ENCODE measurements around the gene SAPCD2.

The SAPCD2 gene

DNA sequence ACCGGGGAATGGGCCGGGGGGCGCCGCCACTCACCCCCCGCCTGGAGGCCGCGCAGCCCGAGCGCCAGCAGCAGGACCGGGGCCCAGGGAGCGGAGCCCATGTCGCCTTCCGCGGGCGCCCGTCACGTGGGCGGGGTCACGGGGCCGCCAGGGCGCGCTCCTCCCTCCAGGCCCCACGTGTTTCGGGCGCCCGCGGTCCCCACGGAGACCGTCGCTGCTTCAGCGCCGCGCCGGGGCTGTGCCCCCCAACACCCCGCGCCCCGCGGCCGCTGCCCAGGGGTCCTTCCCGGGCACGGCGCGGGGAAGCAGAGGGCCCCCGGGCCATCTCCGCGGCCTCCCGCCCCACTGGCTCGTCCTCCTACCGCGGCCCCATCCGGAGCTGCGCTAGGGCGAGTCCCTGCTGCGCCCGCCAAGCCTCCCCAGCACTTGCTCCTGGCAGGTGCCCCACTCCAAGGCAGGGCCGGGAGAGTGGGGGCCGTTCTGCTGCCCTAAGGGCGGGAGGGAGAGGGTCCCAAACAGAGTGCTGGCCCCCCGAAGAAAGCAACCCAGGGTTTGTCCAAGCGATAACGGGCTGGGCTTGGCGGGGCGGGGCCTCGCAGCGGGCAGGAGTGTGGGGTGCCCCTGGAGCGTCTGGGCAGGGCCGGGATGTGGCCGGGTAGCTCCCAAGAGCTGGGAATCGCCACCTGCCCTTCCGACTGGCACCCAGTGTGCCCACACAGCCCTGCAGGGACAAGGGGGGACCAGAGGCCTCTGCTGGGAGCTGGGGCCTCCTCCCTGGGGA is 44.4 kb upstream of the SAPCD2 start, which contains the start of gene DPP7:
DPP7 (minus strand) TSS at position 121 of the 781 bp plus-strand sequence; CDS start at position 101, 20 bp downstream.
- DNase-seq (ENCODE audit: extremely low spot score), result no peak
- CTCF ChIA-PET, result no interaction called here
- TF ChIP-seq TARDBP (IDR thresholded peaks at IDR 0.05), result no peak
- TF ChIP-seq L3MBTL2 (conservative IDR thresholded peaks at IDR 0.05), result no peak
- TF ChIP-seq FOXA1 (IDR thresholded peaks at IDR 0.05), result no peak
- no peak for TF ChIP-seq BHLHE40 (IDR thresholded peaks at IDR 0.05; ENCODE audit: borderline replicate concordance)
- TF ChIP-seq ARNT (IDR thresholded peaks at IDR 0.05), result no peak
- no peak for TF ChIP-seq FOXK2 (IDR thresholded peaks at IDR 0.05)
- TF ChIP-seq ZNF384 (IDR thresholded peaks at IDR 0.05), result no peak
- TF ChIP-seq HDGF (IDR thresholded peaks at IDR 0.05; ENCODE audit: borderline replicate concordance), result no peak
- TF ChIP-seq FOXM1 (IDR thresholded peaks at IDR 0.05; ENCODE audit: borderline replicate concordance), result no peak
- TF ChIP-seq LEF1 (IDR thresholded peaks at IDR 0.05; ENCODE audit: borderline replicate concordance), result no peak
- TF ChIP-seq ELF4 (IDR thresholded peaks at IDR 0.05), result no peak
- TF ChIP-seq CTBP1 (IDR thresholded peaks at IDR 0.05; ENCODE audit: borderline replicate concordance), result no peak
- TF ChIP-seq, protein P1, sequence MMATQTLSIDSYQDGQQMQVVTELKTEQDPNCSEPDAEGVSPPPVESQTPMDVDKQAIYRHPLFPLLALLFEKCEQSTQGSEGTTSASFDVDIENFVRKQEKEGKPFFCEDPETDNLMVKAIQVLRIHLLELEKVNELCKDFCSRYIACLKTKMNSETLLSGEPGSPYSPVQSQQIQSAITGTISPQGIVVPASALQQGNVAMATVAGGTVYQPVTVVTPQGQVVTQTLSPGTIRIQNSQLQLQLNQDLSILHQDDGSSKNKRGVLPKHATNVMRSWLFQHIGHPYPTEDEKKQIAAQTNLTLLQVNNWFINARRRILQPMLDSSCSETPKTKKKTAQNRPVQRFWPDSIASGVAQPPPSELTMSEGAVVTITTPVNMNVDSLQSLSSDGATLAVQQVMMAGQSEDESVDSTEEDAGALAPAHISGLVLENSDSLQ (IDR thresholded peaks at IDR 0.05), result no peak
- POLR2A ChIA-PET, result no interaction called here

DNA sequence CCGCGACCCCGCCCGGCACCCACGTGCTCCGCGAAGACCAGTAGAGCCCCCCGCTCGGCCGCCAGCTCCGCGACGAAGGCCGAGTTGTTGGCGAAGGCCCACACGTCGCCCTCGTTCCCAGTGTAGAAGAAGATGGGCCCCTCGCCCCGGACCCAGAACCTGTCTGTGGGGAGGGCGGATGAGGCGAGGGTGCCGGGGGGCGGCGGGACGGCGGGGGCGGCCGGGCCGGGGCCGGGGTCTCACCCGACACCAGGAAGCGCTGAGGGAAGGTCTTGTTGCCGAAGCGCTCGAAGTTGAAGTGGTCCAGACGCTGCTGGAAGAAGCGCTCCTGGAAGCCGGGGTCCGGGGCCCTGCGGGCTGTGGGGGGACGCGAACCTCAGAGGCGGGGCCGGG is 43.9 kb upstream of the SAPCD2 start:
- ChIA-PET POLR2A (no interaction called here), CTCF (no interaction called here)
- DNase-seq (ENCODE audit: extremely low spot score), result no peak
- TF ChIP-seq CTBP1 (IDR thresholded peaks at IDR 0.05; ENCODE audit: borderline replicate concordance), result no peak

DNA sequence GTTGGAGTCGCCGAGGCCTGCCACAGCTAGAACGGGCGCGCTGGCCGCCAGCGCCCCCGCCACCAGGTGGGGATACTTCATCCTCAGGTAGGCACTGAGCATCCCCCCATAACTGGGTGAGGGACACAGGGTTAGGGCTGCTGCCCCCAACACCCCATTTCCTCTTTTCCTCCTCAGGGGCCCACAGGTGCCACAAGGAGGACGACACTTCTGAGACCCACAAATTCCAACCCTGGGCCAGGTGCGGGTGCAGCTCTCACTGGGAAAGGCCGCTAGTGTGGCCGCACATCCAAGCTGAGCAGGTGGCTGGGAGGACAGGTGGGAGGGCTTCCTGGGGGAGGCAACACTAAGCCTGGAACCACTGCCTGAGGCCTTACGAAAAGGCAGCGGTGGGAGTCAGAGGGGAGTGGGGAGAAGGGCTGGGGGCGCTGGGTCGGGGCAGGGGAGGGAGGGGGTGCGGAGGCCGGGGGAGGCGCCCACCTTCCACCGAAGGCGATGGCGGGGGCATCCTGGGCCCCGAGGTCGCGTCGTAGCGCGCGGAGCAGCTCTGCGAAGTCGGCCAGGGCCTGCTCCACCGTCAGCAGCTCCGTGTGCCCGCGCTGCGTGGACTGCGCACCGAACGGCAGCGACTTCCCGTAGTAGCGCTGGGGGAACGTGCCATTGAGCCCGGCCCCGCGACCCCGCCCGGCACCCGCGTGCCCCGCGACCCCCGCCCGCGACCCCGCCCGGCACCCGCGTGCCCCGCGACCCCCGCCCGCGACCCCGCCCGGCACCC is 43.2 kb upstream of the SAPCD2 start:
- ChIA-PET CTCF (no interaction called here), POLR2A (no interaction called here)
- no peak for TF ChIP-seq FOXK2 (IDR thresholded peaks at IDR 0.05)
- TF ChIP-seq BHLHE40 (IDR thresholded peaks at IDR 0.05; ENCODE audit: borderline replicate concordance), result no peak
- TF ChIP-seq ARNT (IDR thresholded peaks at IDR 0.05), result no peak
- TF ChIP-seq NFRKB (IDR thresholded peaks at IDR 0.05), result no peak
- TF ChIP-seq L3MBTL2 (conservative IDR thresholded peaks at IDR 0.05), result no peak
- no peak for TF ChIP-seq CTBP1 (IDR thresholded peaks at IDR 0.05; ENCODE audit: borderline replicate concordance)
- TF ChIP-seq ELF4 (IDR thresholded peaks at IDR 0.05), result no peak
- TF ChIP-seq, protein P1 (IDR thresholded peaks at IDR 0.05), result no peak
- TF ChIP-seq FOXM1 (IDR thresholded peaks at IDR 0.05; ENCODE audit: borderline replicate concordance), result no peak
- no peak for TF ChIP-seq ZNF384 (IDR thresholded peaks at IDR 0.05)
- no peak for DNase-seq (ENCODE audit: extremely low spot score)

DNA sequence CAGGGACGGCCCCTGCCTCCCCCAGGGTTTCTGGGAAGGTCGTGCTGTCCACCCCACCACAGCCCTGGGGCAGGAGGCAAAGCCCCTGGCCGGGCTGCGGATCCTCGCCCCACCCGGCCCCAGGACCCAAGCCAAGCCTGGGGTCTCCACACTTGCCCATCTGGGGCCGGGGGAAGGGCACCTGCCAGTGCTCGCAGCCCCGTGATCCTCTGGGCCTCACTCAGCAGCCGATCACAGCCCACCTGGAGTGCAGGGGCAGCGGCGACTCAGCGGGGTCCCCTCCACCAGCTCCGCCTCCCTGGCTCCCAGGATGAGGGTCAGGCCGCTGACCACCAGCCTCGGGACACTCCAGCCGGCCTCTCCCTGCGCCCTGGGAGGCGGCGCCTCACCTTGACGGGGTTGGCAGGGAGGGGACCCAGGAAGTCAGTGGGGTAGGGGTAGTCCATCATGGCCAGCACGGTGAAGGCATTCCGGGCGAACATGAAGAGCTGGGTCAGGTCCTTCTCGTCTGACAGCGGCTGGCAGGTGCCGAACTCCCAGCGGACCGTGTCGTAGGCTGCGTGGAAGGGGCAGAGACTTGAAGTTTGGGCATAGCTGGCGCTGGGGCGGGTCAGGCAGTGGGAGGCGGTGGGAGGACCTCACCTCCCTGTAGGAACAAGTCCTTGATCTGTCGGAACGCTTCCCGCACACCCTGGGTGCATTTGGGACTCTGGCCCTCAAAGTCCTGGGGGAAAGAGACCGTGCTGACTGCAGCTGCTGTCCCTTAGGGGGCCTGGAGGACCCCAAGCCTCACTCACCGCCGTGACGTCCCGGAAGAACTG is 42.4 kb upstream of the SAPCD2 start:
- DNase-seq (ENCODE audit: extremely low spot score), result no peak
- ChIA-PET CTCF (interaction anchor here (0.6 kb wide), 1 partner anchor 52 kb away, joined by 4 read pairs; no protein-coding TSS in a partner anchor), POLR2A (no interaction called here)
- TF ChIP-seq ARNT (IDR thresholded peaks at IDR 0.05) (no peak), SP1 (IDR thresholded peaks at IDR 0.05) (no peak), L3MBTL2 (conservative IDR thresholded peaks at IDR 0.05) (no peak), TARDBP (IDR thresholded peaks at IDR 0.05) (no peak), HDGF (IDR thresholded peaks at IDR 0.05; ENCODE audit: borderline replicate concordance) (no peak), BHLHE40 (IDR thresholded peaks at IDR 0.05; ENCODE audit: borderline replicate concordance) (no peak), FOXM1 (IDR thresholded peaks at IDR 0.05; ENCODE audit: borderline replicate concordance) (no peak), LEF1 (IDR thresholded peaks at IDR 0.05; ENCODE audit: borderline replicate concordance) (no peak), ELF4 (IDR thresholded peaks at IDR 0.05) (no peak), FOXK2 (IDR thresholded peaks at IDR 0.05) (no peak), SUZ12 (IDR thresholded peaks at IDR 0.05) (no peak)

DNA sequence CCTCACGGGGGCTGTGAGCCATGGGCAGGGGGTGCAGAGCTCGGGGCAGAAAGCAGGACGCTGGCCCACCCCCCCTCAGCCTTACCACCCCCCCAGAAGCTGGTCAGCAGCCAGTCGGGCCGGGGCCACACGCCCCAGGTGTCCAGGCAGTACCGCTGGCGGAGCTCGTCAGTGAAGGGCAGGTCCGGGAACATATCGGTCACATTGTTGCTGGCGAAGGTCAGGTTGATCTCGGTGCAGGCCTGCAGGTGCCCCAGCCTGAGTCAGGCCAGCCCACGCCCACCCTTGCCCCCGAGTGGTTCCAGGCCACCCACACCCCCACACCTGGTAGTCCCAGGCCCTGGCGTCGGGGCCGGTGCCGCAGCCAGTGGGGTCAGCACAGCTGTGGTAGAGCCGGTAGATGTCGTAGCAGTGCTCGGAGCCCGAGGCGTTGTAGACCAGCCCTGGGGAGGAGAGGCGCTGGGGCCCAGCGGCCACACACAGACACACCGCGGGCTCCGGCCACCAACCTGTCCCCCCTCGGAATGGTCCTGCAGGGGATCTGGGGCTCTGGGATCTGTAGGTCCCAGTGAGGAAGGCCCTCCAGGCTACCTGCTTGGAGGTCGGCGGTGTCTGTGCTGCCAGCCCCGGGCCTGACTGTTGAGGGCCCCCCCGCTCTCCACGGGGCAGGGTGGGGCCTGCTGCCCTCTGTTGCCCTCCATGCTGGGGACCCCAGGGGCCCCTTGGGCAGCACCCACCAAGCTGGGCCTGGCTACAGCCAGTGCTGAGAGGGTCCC is 41.6 kb upstream of the SAPCD2 start:
- DNase-seq (ENCODE audit: extremely low spot score), result no peak
- ChIA-PET CTCF (interaction anchor here (0.6 kb wide), 3 partner anchors 14 to 51 kb away, joined by 3 to 4 read pairs (median 4); partner anchors contain the start of gene MAN1B1), POLR2A (no interaction called here)
- TF ChIP-seq FOXM1 (IDR thresholded peaks at IDR 0.05; ENCODE audit: borderline replicate concordance) (no peak), LEF1 (IDR thresholded peaks at IDR 0.05; ENCODE audit: borderline replicate concordance) (no peak), ZNF384 (IDR thresholded peaks at IDR 0.05) (no peak), FOXK2 (IDR thresholded peaks at IDR 0.05) (no peak), HDGF (IDR thresholded peaks at IDR 0.05; ENCODE audit: borderline replicate concordance) (no peak), NFRKB (IDR thresholded peaks at IDR 0.05) (no peak), L3MBTL2 (conservative IDR thresholded peaks at IDR 0.05) (no peak), BHLHE40 (IDR thresholded peaks at IDR 0.05; ENCODE audit: borderline replicate concordance) (no peak), CTBP1 (IDR thresholded peaks at IDR 0.05; ENCODE audit: borderline replicate concordance) (no peak), ARNT (IDR thresholded peaks at IDR 0.05) (no peak), SUZ12 (IDR thresholded peaks at IDR 0.05) (no peak), SP1 (IDR thresholded peaks at IDR 0.05) (no peak), FOXA1 (IDR thresholded peaks at IDR 0.05) (no peak), ELF4 (IDR thresholded peaks at IDR 0.05) (no peak), TARDBP (IDR thresholded peaks at IDR 0.05) (no peak)
- TF ChIP-seq, protein P1 (IDR thresholded peaks at IDR 0.05), result no peak
